ENCODE measurements around the gene MSH5. TPM values are rescaled to one million over a fixed set of nuclear protein-coding genes. Genes with fewer than 3 reads are reported as not detected.
A peak's percentile ranks its signal among the peaks of the same experiment; 100 is the strongest.

MSH5 gene
- total and polyA plus RNA-seq, 9 of the 15 experiments (the other 6 are each of a cell fraction or from before 2014, with no cell fraction given), result 12.5 to 104 (median 46.6) TPM

GRCh38 chr6:31734821-31735406 is 4.9 kb upstream of the MSH5 start (continued):
- TF ChIP-seq ZMIZ1 (IDR thresholded peaks at IDR 0.05; ENCODE audit: low read depth in 2 of 2, low read length in 2 of 2), result peak in 1 of 2 experiments; percentile 81; a peak in 2 of 4 replicates
- no peak for TF ChIP-seq ASH1L (IDR thresholded peaks at IDR 0.05; ENCODE audit: borderline replicate concordance, low read depth, partially characterized antibody)
- TF ChIP-seq MCM7 (IDR thresholded peaks at IDR 0.05), result no peak
- no peak; a peak in 1 of 6 replicates for TF ChIP-seq CTCF (IDR thresholded peaks at IDR 0.05 in 2 of 3, conservative IDR thresholded peaks at IDR 0.05 in 1 of 3; ENCODE audit: insufficient read depth in 2 of 3, low read depth in 1 of 3, low read length in 3 of 3)
- TF ChIP-seq ZNF12 (CRISPR knock-in tag; IDR thresholded peaks at IDR 0.05), result peak; percentile 72; the same call in 1 of the 2 replicates
- TF ChIP-seq RBFOX2 (IDR thresholded peaks at IDR 0.05; ENCODE audit: low read depth, low read length), result peak; percentile 91
- no peak for TF ChIP-seq NR2F6 (CRISPR knock-in tag; IDR thresholded peaks at IDR 0.05)
- TF ChIP-seq ZBTB40 (IDR thresholded peaks at IDR 0.05), result no peak
- no peak for TF ChIP-seq ZBTB40 (CRISPR knock-in tag; IDR thresholded peaks at IDR 0.05)
- TF ChIP-seq E2F3 (CRISPR knock-in tag; IDR thresholded peaks at IDR 0.05), result no peak; the same call in 1 of the 2 replicates
- no peak for TF ChIP-seq THRA (IDR thresholded peaks at IDR 0.05)
- TF ChIP-seq ZFPM2 (CRISPR knock-in tag; IDR thresholded peaks at IDR 0.05), result no peak
